ENCODE data around the gene JAML.

GRCh38 chr11:118156531-118157185 is 68.2 kb downstream of the JAML start:
- TF ChIP-seq CTCF (conservative IDR thresholded peaks at IDR 0.05 in 1 of 2, IDR thresholded peaks at IDR 0.05 in 1 of 2; ENCODE audit: low read depth in 1 of 2, low read length in 2 of 2): no peak
- TF ChIP-seq EZH2 (IDR thresholded peaks at IDR 0.05; ENCODE audit: low read length, missing control alignments): peak; percentile 25

Measured in fibroblast of lung (primary cell).